H1 (cell line): ENCODE results near the gene ABCD4. TPM values are rescaled to one million over a fixed set of nuclear protein-coding genes. Genes with fewer than 3 reads are reported as not detected.
A peak's percentile ranks its signal among the peaks of the same experiment; 100 is the strongest.

ENCODE experiments used
- CTCF ChIA-PET: fragments of 300-600 bp; sonication (Branson Sonifier 250); formaldehyde crosslinking; loops from one replicate; lab custom pipeline; 2021; ENCODE audit not compliant: partially characterized antibody; lab: Charles Lee
- POLR2A ChIA-PET: fragments of 300-600 bp; sonication (Branson Sonifier 250); formaldehyde crosslinking; loops from one replicate; lab custom pipeline; 2021; ENCODE audit warnings: inconsistent platforms; ENCODE audit not compliant: partially characterized antibody; lab: Charles Lee
- DNase-seq, 2 experiments: peaks; one replicate each; pipeline versions ENCODE4 v3.0.0 to v3.0.0-alpha.2; 2010 to 2022; ENCODE audit warnings: low spot score in 2 of 2, low read depth in 1 of 2, mixed read lengths in 1 of 2
- FAIRE-seq: peaks from 2 replicates; lab custom pipeline; 2011; peaks lifted over from hg19 to GRCh38; lab: Jason Lieb, UNC
- H2AFZ ChIP-seq: 2 replicates; pipeline ENCODE4 v1.8.1; 2012; ENCODE audit warnings: low read length, inconsistent platforms
- H2AK5ac ChIP-seq: 2 replicates; pipeline ENCODE4 v1.6.1; 2013; ENCODE audit warnings: low read depth, low read length
- H2BK120ac ChIP-seq: replicated peaks from 2 replicates; pipeline ENCODE3; 2013; ENCODE audit warnings: low read depth, low read length, inconsistent platforms
- H2BK12ac ChIP-seq: 2 replicates; pipeline ENCODE4 v1.6.1; 2013; ENCODE audit warnings: low read depth, low read length
- H2BK15ac ChIP-seq: 2 replicates; pipeline ENCODE4 v1.6.1; 2013; ENCODE audit warnings: low read length
- H2BK20ac ChIP-seq: 2 replicates; pipeline ENCODE4 v1.6.1; 2013; ENCODE audit warnings: low read length
- H2BK5ac ChIP-seq: 2 replicates; pipeline ENCODE4 v1.6.1; 2013; ENCODE audit warnings: low read depth, low read length
- H3K14ac ChIP-seq: 2 replicates; pipeline ENCODE4 v1.6.1; 2013; ENCODE audit warnings: inconsistent platforms; ENCODE audit not compliant: insufficient read length
- H3K18ac ChIP-seq: 2 replicates; pipeline ENCODE4 v1.6.1; 2013; ENCODE audit warnings: low read length; ENCODE audit errors: extremely low read depth
- H3K23ac ChIP-seq: 2 replicates; pipeline ENCODE4 v1.6.1; 2013; ENCODE audit warnings: inconsistent platforms; ENCODE audit not compliant: insufficient read length
- H3K23me2 ChIP-seq: 2 replicates; pipeline ENCODE4 v1.6.1; 2013; ENCODE audit warnings: low read depth, low read length
- H3K27ac ChIP-seq: 2 replicates; pipeline ENCODE4 v1.6.1; 2011; ENCODE audit warnings: low read depth, low read length, inconsistent platforms
- H3K27me3 ChIP-seq, 4 experiments: replicated peaks in 1 of 4; 1 replicate in 1 of 4; 2 replicates in 3 of 4; pipeline versions ENCODE4 v1.6.1 to v1.8.1; 2011 to 2013; ENCODE audit warnings: low read length in 3 of 4, mild to moderate bottlenecking in 3 of 4, inconsistent platforms in 2 of 4, mixed read lengths in 2 of 4, moderate library complexity in 1 of 4; ENCODE audit not compliant: control insufficient read depth in 3 of 4, insufficient read depth in 3 of 4; ENCODE audit errors: extremely low read depth in 1 of 4
- H3K36me3 ChIP-seq, 4 experiments: 2 replicates each; pipeline versions ENCODE4 v1.6.1 to v1.8.1; 2011 to 2013; ENCODE audit warnings: mild to moderate bottlenecking in 4 of 4, low read length in 3 of 4, moderate library complexity in 2 of 4, control low read depth in 1 of 4, inconsistent platforms in 1 of 4; ENCODE audit not compliant: insufficient read depth in 4 of 4, control insufficient read depth in 2 of 4
- H3K4ac ChIP-seq: replicated peaks from 2 replicates; pipeline ENCODE3; 2013; ENCODE audit warnings: low read length, low read depth, mixed read lengths, inconsistent platforms; ENCODE audit not compliant: insufficient read length
- H3K4me1 ChIP-seq, 4 experiments: replicated peaks in 1 of 4; 1 replicate in 1 of 4; 2 replicates in 3 of 4; pipeline versions ENCODE4 v1.6.1 to v1.8.1; 2011 to 2013; ENCODE audit warnings: low read length in 3 of 4, inconsistent platforms in 2 of 4, mixed read lengths in 1 of 4; ENCODE audit not compliant: insufficient read depth in 4 of 4, control insufficient read depth in 3 of 4
- H3K4me2 ChIP-seq, 2 experiments: 2 replicates each; pipeline versions ENCODE4 v1.6.1 to v1.8.1; 2011 to 2013; ENCODE audit warnings: low read depth in 2 of 2, low read length in 2 of 2, control low read depth in 1 of 2, inconsistent platforms in 1 of 2, mild to moderate bottlenecking in 1 of 2; ENCODE audit not compliant: insufficient read depth in 1 of 2
- H3K4me3 ChIP-seq, 4 experiments: fragments of 200-600, 300-600 bp in 1 of 4; sonication (generic), shearing (Covaris generic), sonication (Bioruptor Twin) in 1 of 4; 2 replicates each; pipeline versions ENCODE4 v1.5.1 to v1.8.1; 2011 to 2016; ENCODE audit warnings: low read length in 4 of 4, low read depth in 3 of 4, control low read depth in 2 of 4, inconsistent platforms in 2 of 4, mild to moderate bottlenecking in 2 of 4, mixed read lengths in 1 of 4, moderate library complexity in 1 of 4; ENCODE audit not compliant: insufficient read depth in 2 of 4; ENCODE audit errors: extremely low read depth in 1 of 4
- H3K56ac ChIP-seq: replicated peaks from 2 replicates; pipeline ENCODE3; 2013; ENCODE audit warnings: low read depth, mild to moderate bottlenecking, mixed read lengths, low read length, inconsistent platforms; ENCODE audit not compliant: insufficient read length
- H3K79me1 ChIP-seq: 2 replicates; pipeline ENCODE4 v1.6.1; 2013; ENCODE audit warnings: low read depth, low read length, control low read depth
- H3K79me2 ChIP-seq, 2 experiments: 2 replicates each; pipeline versions ENCODE4 v1.6.1 to v1.8.1; 2012 to 2013; ENCODE audit warnings: low read length in 2 of 2, mild to moderate bottlenecking in 2 of 2, inconsistent platforms in 1 of 2; ENCODE audit not compliant: insufficient read depth in 2 of 2, control insufficient read depth in 1 of 2
- H3K9ac ChIP-seq, 4 experiments: replicated peaks in 1 of 4; 1 replicate in 1 of 4; 2 replicates in 3 of 4; pipeline versions ENCODE4 v1.6.1 to v1.8.1; 2011 to 2013; ENCODE audit warnings: low read depth in 3 of 4, low read length in 3 of 4, control low read depth in 2 of 4, mild to moderate bottlenecking in 2 of 4, moderate library complexity in 2 of 4, inconsistent platforms in 1 of 4; ENCODE audit errors: extremely low read depth in 1 of 4
- H3K9me3 ChIP-seq, 2 experiments: 2 replicates each; pipeline versions ENCODE4 v1.6.1 to v1.8.1; 2012 to 2013; ENCODE audit warnings: mild to moderate bottlenecking in 2 of 2, moderate library complexity in 2 of 2, control low read depth in 1 of 2, inconsistent platforms in 1 of 2, low read depth in 1 of 2, low read length in 1 of 2, mixed read lengths in 1 of 2; ENCODE audit not compliant: insufficient read depth in 2 of 2
- H4K20me1 ChIP-seq, 2 experiments: replicated peaks in 1 of 2; 2 replicates each; pipeline versions ENCODE3 to v1.8.1; 2011 to 2013; ENCODE audit warnings: inconsistent platforms in 2 of 2, low read length in 2 of 2, mild to moderate bottlenecking in 1 of 2; ENCODE audit not compliant: insufficient read depth in 2 of 2, control insufficient read depth in 1 of 2
- H4K5ac ChIP-seq: 2 replicates; pipeline ENCODE4 v1.6.1; 2013; ENCODE audit warnings: low read length, low read depth, mixed read lengths, inconsistent platforms; ENCODE audit not compliant: insufficient read length
- H4K8ac ChIP-seq: 2 replicates; pipeline ENCODE4 v1.8.0; 2013; ENCODE audit warnings: mild to moderate bottlenecking, moderate library complexity, low read length, inconsistent platforms; ENCODE audit not compliant: insufficient read depth; ENCODE audit errors: extremely low read depth
- H4K91ac ChIP-seq: replicated peaks from 2 replicates; pipeline ENCODE3; 2013; ENCODE audit warnings: low read length, mixed read lengths, inconsistent platforms; ENCODE audit not compliant: insufficient read length
- BACH1 ChIP-seq: IDR thresholded peaks from 2 replicates; pipeline ENCODE4 v1.6.1; 2012; ENCODE audit warnings: low read length, improper control_type of control experiment
- CREB1 ChIP-seq: IDR thresholded peaks from 2 replicates; pipeline ENCODE4 v1.6.1; 2012; ENCODE audit warnings: inconsistent platforms
- CTBP2 ChIP-seq: IDR thresholded peaks from 2 replicates; pipeline ENCODE4 v1.7.0; 2011; ENCODE audit warnings: borderline replicate concordance, mild to moderate bottlenecking, moderate library complexity, mixed read lengths, low read length; ENCODE audit not compliant: insufficient read depth, insufficient read length
- EP300 ChIP-seq, 2 experiments: IDR thresholded peaks; 1 replicate in 1 of 2; 2 replicates in 1 of 2; pipeline ENCODE4 v1.6.1; 2011 to 2012; ENCODE audit warnings: low read depth in 2 of 2, low read length in 2 of 2, mild to moderate bottlenecking in 2 of 2, borderline replicate concordance in 1 of 2, inconsistent platforms in 1 of 2, moderate library complexity in 1 of 2
- EZH2 ChIP-seq: fragments of 200-600 bp; sonication (generic); IDR thresholded peaks from 2 replicates; pipeline ENCODE4 v1.7.1; 2012; ENCODE audit warnings: low read depth, mild to moderate bottlenecking, moderate library complexity, low read length, inconsistent platforms; ENCODE audit not compliant: severe bottlenecking
- PHF8 ChIP-seq: fragments of 200-600 bp; sonication (generic); conservative IDR thresholded peaks from 2 replicates; pipeline ENCODE4 v1.7.1; 2012; ENCODE audit warnings: low read depth, mild to moderate bottlenecking, inconsistent platforms, low read length, moderate library complexity
- POU5F1 ChIP-seq: IDR thresholded peaks from 2 replicates; pipeline ENCODE4 v1.6.1; 2011; ENCODE audit warnings: low read depth, mild to moderate bottlenecking, low read length, moderate library complexity
- RAD21 ChIP-seq, 2 experiments: IDR thresholded peaks in 1 of 2; conservative IDR thresholded peaks in 1 of 2; 2 replicates each; pipeline ENCODE4 v1.6.1; 2011; ENCODE audit warnings: low read depth in 2 of 2, low read length in 2 of 2, improper control_type of control experiment in 1 of 2, inconsistent platforms in 1 of 2, mild to moderate bottlenecking in 1 of 2, moderate library complexity in 1 of 2
- SAP30 ChIP-seq: fragments of 300-600 bp; sonication (generic); IDR thresholded peaks from 2 replicates; pipeline ENCODE4 v1.7.1; 2012; ENCODE audit warnings: low read length, moderate library complexity, mild to moderate bottlenecking, inconsistent platforms; ENCODE audit not compliant: insufficient read depth, insufficient replicate concordance
- SUZ12 ChIP-seq: fragments of 200-600 bp; sonication (generic); IDR thresholded peaks from 2 replicates; pipeline ENCODE4 v1.6.1; 2012; ENCODE audit warnings: mild to moderate bottlenecking, inconsistent platforms, low read length, moderate library complexity, mixed read lengths
- TBP ChIP-seq: IDR thresholded peaks from 2 replicates; pipeline ENCODE4 v1.6.1; 2011; ENCODE audit warnings: low read depth, low read length, improper control_type of control experiment
- TCF12 ChIP-seq: IDR thresholded peaks from 2 replicates; pipeline ENCODE4 v1.6.1; 2011; ENCODE audit warnings: low read depth, mild to moderate bottlenecking, low read length
- TEAD4 ChIP-seq: IDR thresholded peaks from 2 replicates; pipeline ENCODE4 v1.6.1; 2012; ENCODE audit warnings: low read depth, low read length, inconsistent platforms, mixed read lengths
- WGBS, 2 experiments: shearing (Covaris generic) in 1 of 2; methylation state at CpG; one replicate each; pipeline versions ENCODE4 v1.1.6 to v1.1.7; 2013 to 2015; ENCODE audit warnings: low lambda C conversion rate in 2 of 2, mixed read lengths in 2 of 2, inconsistent platforms in 1 of 2, low coverage in 1 of 2, missing lambda C conversion rate in 1 of 2; ENCODE audit not compliant: insufficient replicate concordance in 2 of 2, insufficient coverage in 1 of 2, insufficient read length in 1 of 2; ENCODE audit errors: extremely low coverage in 1 of 2, missing lambda C conversion rate in 1 of 2; 5-methylcytosine and 5-hydroxymethylcytosine counted together
- polyA plus RNA-seq, 7 experiments: library from polyadenylated mRNA; depleted of rRNA in 3 of 7; stranded (reverse) in 5 of 7; unstranded in 2 of 7; fragments of >200 nt in 5 of 7; fragments of 200-250 nt in 2 of 7; gene quantifications; 1 replicate in 5 of 7; 2 replicates in 1 of 7; 4 replicates in 1 of 7; pipeline versions ENCODE4 v1.2.1 to v1.2.3, GENCODE V29; 2011 to 2013; ENCODE audit warnings: missing spikeins in 2 of 7, mixed read lengths in 2 of 7
- total RNA-seq: library from RNA; stranded (reverse); fragmentation: NEBNext Ultra II Directional; extraction: Animal tissue kit (Norgen Biotek cat#: 25700); gene quantifications from 2 replicates; pipeline ENCODE4 v1.2.1, GENCODE V29; 2021

The ABCD4 gene
- total and polyA plus RNA-seq, 2 of the 8 experiments (the other 6 are each of a cell fraction or from before 2014, with no cell fraction given), result 47.9 to 97.7 TPM

DNA sequence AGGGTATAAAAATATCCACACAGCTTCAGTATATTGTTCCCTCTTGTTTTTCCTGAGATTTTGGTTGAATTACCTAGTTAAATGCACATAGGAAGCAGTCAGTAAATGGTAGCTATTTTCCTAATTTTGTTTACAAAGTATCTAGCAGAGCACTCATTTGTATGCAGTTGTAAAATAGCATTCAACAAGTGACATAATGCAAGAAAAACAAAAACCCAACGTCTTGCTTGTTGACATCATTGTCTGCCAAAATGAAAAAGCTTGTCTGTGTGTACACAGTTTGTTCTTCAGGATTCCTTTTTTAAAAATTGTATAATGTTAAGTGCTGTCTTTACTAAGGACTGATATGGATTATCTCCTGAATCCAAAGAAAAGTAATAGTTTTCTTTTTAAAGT is 48.2 kb upstream of the ABCD4 start:
- FAIRE-seq (no peak), DNase-seq (no peak)
- H3K27me3 ChIP-seq, result no peaks in the 10 kb centered on the region
- H3K36me3 ChIP-seq, result peaks cover 0 to 27% (median 0%) of the 10 kb centered on the region in 4 experiments; a peak in 2 of 8 replicates
- H3K4me2 ChIP-seq, result peak overlapping the region; percentile 95 to 96
- no peak overlapping the region; the same call in 1 of the 2 replicates for H3K27ac ChIP-seq
- no peak overlapping the region for H3K18ac ChIP-seq
- no peak overlapping the region for H2BK120ac ChIP-seq
- peaks cover 14 to 21% of the 10 kb centered on the region in 2 experiments for H4K20me1 ChIP-seq
- 11% methylated on average over 1 of the region's 1 CpG; no CpG with 5 or more reads in 1 of the 2 experiments for WGBS, 2 experiments
- peak overlapping the region; percentile 87 to 98 (median 90) for H3K4me3 ChIP-seq
- peak overlapping the region; percentile 42 for H4K5ac ChIP-seq
- H2BK12ac ChIP-seq, result no peak overlapping the region
- ChIA-PET POLR2A (interaction anchor here (0.6 to 15.0 kb wide), 22 partner anchors 7 to 494 kb away, joined by 3 to 282 read pairs (median 4); partner anchors contain the start of gene ABCD4), CTCF (interaction anchor here (0.7 to 8.5 kb wide), 16 partner anchors 8 to 150 kb away, joined by 3 to 49 read pairs (median 4); no protein-coding TSS in a partner anchor)
- peaks cover 30% of the 10 kb centered on the region for H3K23me2 ChIP-seq
- H3K9me3 ChIP-seq, result no peaks in the 10 kb centered on the region
- no peak overlapping the region for H4K91ac ChIP-seq
- peak overlapping the region; percentile 10 to 91 (median 48); a peak in 4 of 7 replicates for H3K9ac ChIP-seq
- no peak overlapping the region for H3K14ac ChIP-seq
- H2BK15ac ChIP-seq, result no peak overlapping the region
- no peak overlapping the region for H2BK20ac ChIP-seq
- no peak overlapping the region for H2BK5ac ChIP-seq
- peaks cover 4 to 20% (median 12%) of the 10 kb centered on the region in 4 experiments for H3K4me1 ChIP-seq
- no peak overlapping the region for H3K23ac ChIP-seq
- no peak overlapping the region for H2AK5ac ChIP-seq
- no peaks in the 10 kb centered on the region for H3K79me1 ChIP-seq
- no peak overlapping the region for H3K4ac ChIP-seq
- H4K8ac ChIP-seq, result no peak overlapping the region
- no peak overlapping the region for H2AFZ ChIP-seq
- no peak overlapping the region for H3K56ac ChIP-seq
- H3K79me2 ChIP-seq, result peaks cover 49 to 99% of the 10 kb centered on the region in 2 experiments
- TF ChIP-seq CREB1 (no peak), SAP30 (no peak), RAD21 (IDR thresholded peaks at IDR 0.05 in 1 of 2, conservative IDR thresholded peaks at IDR 0.05 in 1 of 2; ENCODE audit: low read depth in 2 of 2, low read length in 2 of 2) (no peak), SUZ12 (no peak), TBP (no peak), POU5F1 (no peak), EP300 (IDR thresholded peaks at IDR 0.05; ENCODE audit: borderline replicate concordance in 1 of 2, low read depth in 2 of 2, low read length in 2 of 2) (no peak), PHF8 (no peak), CTBP2 (no peak), TEAD4 (no peak), EZH2 (no peak), TCF12 (no peak), BACH1 (no peak)
